WERI-Rb-1 (cell line): ENCODE data around the gene OR1Q1.
"Not testable (repeated sequence)": the region's sequence is repeated elsewhere in the genome, so short reads cannot be mapped to it uniquely, and the experiment has no call there.

Experiments used
- DNase-seq: peaks from one replicate; pipeline ENCODE4 v3.0.0-alpha.2; 2020
- H3K27ac ChIP-seq: fragments of 250-450 bp; sonication (Bioruptor Pico); 2 replicates; pipeline ENCODE4 v1.5.1; 2020; ENCODE audit warnings: mild to moderate bottlenecking, moderate library complexity
- H3K27me3 ChIP-seq: fragments of 250-450 bp; sonication (Bioruptor Pico); 2 replicates; pipeline ENCODE4 v1.5.1; 2021; ENCODE audit warnings: mild to moderate bottlenecking, low read depth, moderate library complexity; ENCODE audit not compliant: insufficient read depth, severe bottlenecking
- H3K36me3 ChIP-seq: fragments of 250-450 bp; sonication (Bioruptor Pico); 2 replicates; pipeline ENCODE4 v1.5.1; 2020; ENCODE audit warnings: mild to moderate bottlenecking, moderate library complexity
- H3K4me3 ChIP-seq: 2 replicates; pipeline ENCODE4 v1.5.1; 2011; ENCODE audit warnings: low read depth, mild to moderate bottlenecking, control low read depth, low read length
- H3K9me3 ChIP-seq: fragments of 250-450 bp; sonication (Bioruptor Pico); 2 replicates; pipeline ENCODE4 v1.5.1; 2021; ENCODE audit warnings: mild to moderate bottlenecking, moderate library complexity; ENCODE audit not compliant: severe bottlenecking
- TF ChIP-seq, protein P1 (sequence below): IDR thresholded peaks from 2 replicates; pipeline ENCODE4 v1.5.1; 2011; ENCODE audit warnings: low read depth, mild to moderate bottlenecking, control low read depth, inconsistent platforms, low read length

The OR1Q1 gene, protein sequence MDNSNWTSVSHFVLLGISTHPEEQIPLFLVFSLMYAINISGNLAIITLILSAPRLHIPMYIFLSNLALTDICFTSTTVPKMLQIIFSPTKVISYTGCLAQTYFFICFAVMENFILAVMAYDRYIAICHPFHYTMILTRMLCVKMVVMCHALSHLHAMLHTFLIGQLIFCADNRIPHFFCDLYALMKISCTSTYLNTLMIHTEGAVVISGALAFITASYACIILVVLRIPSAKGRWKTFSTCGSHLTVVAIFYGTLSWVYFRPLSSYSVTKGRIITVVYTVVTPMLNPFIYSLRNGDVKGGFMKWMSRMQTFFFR

DNA sequence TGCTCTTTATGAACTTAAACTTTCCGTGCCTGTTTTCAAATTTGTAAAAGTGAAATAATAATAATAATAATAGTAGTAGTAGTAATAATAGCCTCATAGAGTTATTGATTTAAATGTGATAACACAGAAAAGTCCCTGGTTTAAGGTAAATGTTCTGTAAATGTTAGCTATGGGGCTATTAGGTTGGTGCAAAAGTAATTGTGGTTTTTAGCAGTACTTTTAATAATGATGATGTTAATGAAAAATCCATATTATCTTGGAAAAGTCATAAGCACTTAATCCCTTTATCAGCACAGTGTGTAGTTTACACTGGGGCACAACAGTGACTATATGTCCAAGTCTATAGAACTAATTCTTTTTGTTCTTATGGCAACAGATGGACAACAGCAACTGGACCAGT, at the start of gene OR1Q1:
TSS of gene OR1Q1 (plus strand) at position 377 of the 400 bp plus-strand sequence. CDS start at position 377, 0 bp downstream.
- TF ChIP-seq, protein P1, sequence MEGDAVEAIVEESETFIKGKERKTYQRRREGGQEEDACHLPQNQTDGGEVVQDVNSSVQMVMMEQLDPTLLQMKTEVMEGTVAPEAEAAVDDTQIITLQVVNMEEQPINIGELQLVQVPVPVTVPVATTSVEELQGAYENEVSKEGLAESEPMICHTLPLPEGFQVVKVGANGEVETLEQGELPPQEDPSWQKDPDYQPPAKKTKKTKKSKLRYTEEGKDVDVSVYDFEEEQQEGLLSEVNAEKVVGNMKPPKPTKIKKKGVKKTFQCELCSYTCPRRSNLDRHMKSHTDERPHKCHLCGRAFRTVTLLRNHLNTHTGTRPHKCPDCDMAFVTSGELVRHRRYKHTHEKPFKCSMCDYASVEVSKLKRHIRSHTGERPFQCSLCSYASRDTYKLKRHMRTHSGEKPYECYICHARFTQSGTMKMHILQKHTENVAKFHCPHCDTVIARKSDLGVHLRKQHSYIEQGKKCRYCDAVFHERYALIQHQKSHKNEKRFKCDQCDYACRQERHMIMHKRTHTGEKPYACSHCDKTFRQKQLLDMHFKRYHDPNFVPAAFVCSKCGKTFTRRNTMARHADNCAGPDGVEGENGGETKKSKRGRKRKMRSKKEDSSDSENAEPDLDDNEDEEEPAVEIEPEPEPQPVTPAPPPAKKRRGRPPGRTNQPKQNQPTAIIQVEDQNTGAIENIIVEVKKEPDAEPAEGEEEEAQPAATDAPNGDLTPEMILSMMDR = no peak
- H3K27ac ChIP-seq = no peak within 1 kb of the TSS
- H3K4me3 ChIP-seq = no peak within 1 kb of the TSS
- H3K36me3 ChIP-seq = no peaks in the 10 kb centered on the region
- DNase-seq = no peak
- no peaks in the 10 kb centered on the region for H3K27me3 ChIP-seq
- peaks cover 5% of the 10 kb centered on the region for H3K9me3 ChIP-seq

DNA sequence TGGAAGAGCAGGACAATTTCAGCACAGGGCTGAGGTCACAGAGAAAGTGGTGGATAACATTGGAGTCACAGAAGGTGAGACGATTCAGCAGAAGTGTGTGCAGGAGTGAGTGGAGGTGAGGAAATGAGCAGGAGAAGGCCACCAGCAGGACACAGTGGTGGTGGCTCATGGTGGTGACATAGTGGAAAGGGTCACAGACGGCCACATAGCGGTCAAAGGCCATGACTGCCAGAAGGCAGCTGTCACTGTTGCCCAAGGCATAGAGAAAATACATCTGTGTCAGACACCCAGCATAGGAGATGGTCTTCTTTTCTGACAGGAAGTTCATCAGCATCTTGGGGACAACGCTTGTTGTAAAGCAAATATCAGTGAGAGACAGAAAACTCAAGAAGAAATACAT, 46.6 kb upstream of the OR1Q1 start:
- Histone ChIP-seq H3K36me3 (no peaks in the 10 kb centered on the region), H3K27me3 (no peaks in the 10 kb centered on the region), H3K27ac (no peak overlapping the region), H3K4me3 (no peak overlapping the region), H3K9me3 (peaks cover 7% of the 10 kb centered on the region)
- DNase-seq = no peak
- TF ChIP-seq, protein P1 = no peak

DNA sequence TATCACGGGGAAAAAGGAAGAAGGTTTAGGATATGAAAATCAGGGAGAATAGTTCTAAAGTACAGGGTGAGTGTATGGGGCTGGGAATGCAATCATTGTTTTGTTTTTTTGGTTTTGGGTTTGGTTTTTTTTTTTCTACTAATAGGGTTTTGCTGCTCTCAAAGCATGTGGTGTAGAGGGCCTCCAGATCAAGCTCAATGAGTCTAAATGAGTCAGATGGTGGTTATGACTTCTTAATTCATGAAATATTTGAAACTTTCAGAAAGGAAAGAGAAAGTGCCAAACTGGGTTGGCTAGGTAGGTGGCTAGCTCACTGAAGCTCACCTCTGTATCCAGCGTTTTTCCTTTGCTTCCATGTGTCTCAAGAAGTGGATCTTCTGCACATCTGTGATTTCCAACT, 42.1 kb upstream of the OR1Q1 start:
- H3K27me3 ChIP-seq = no peaks in the 10 kb centered on the region
- no peaks in the 10 kb centered on the region for H3K36me3 ChIP-seq
- H3K4me3 ChIP-seq = no peak overlapping the region
- no peaks in the 10 kb centered on the region for H3K9me3 ChIP-seq
- no peak for DNase-seq
- TF ChIP-seq, protein P1 = no peak
- no peak overlapping the region for H3K27ac ChIP-seq

DNA sequence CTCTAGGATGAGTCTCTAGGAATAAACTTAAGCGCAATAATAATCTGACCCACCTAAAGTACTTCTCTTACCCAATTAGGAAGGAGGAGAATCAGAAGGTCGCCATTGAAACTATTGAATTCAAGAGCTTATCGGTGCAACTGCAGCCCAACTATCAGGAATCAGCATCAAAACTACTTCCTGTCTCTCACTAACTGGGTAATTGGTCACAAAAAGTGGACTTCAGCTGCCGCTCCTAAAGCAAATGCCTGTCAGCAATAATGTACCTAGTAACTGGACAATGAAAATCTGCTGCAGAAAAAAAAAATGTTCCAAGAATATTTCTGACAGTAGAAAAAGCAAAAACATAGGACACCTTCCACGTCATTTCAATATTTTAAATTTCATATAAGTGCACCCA, 34.7 kb upstream of the OR1Q1 start:
- no peaks in the 10 kb centered on the region for H3K27me3 ChIP-seq
- no peaks in the 10 kb centered on the region for H3K36me3 ChIP-seq
- H3K27ac ChIP-seq = no peak overlapping the region
- H3K9me3 ChIP-seq = peaks cover 4% of the 10 kb centered on the region
- TF ChIP-seq, protein P1 = no peak
- DNase-seq = no peak
- H3K4me3 ChIP-seq = no peak overlapping the region

DNA sequence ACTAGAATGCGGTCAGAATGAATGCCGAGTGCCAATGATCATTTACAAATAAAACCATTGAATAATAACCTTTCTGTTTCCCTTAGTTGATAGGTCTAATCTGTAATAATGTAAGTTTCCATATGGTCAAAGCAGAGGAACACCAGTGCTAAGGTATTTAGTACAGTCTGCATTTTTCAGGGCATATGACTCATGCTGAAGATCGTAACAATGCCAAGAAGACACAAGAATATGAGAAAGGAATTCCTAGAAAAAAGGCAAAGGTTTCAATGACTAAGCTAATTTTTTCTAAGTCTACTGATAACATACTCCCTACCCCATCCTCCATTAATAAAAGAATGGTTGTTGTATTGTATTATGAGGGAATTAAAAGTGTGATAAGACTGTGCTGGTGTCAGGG, 34.2 kb upstream of the OR1Q1 start:
- Histone ChIP-seq H3K27ac (no peak overlapping the region), H3K4me3 (no peak overlapping the region), H3K27me3 (no peaks in the 10 kb centered on the region), H3K9me3 (peaks cover 4% of the 10 kb centered on the region), H3K36me3 (no peaks in the 10 kb centered on the region)
- TF ChIP-seq, protein P1 = no peak
- DNase-seq = no peak

DNA sequence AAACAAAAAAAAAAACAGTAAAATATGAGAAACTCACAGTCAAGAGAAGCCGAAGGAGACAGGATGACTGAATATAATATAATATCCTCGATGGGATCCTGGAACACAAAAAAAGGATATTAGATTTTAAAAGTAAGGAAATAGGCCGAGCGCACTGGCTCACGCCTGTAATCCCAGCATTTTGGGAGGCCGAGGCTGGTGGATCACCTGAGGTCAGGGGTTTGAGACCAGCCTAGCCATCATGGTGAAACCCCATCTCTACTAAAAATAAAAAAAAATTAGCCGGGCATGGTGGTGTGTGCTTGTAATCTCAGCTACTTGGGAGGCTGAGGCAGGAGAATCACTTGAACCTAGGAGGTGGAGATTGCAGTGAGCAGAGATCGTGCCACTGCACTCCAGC, 31.3 kb upstream of the OR1Q1 start, which contains the start of gene OR1L8:
TSS of gene OR1L8 (minus strand) at position 101 of the 400 bp plus-strand sequence. CDS start 14,907 bp downstream, outside the sequence.
- H3K4me3 ChIP-seq, H3K9me3 ChIP-seq, DNase-seq, H3K27ac ChIP-seq, H3K27me3 ChIP-seq, H3K36me3 ChIP-seq: not testable (repeated sequence)
